Heart right ventricle (tissue), 16 donors: ENCODE results near the gene BRD4. TPM values are rescaled to one million over a fixed set of nuclear protein-coding genes. Genes with fewer than 3 reads are reported as not detected.

Experiments used
- ATAC-seq, 8 donors: fragments of 200-7000 bp; cut with Tn5 transposase; one replicate each; pipeline ENCODE4 v1.9.1; 2020; ENCODE audit warnings: mild to moderate bottlenecking in 8 of 8, moderate library complexity in 8 of 8, moderate number of reproducible peaks in 1 of 8
- DNase-seq, 2 donors: peaks; one replicate each; pipeline ENCODE4 v3.0.0-alpha.2; 2020
- H3K27ac ChIP-seq, 10 donors: fragments of 200-600 bp; sonication (generic) in 2 of 10; one replicate each; pipeline versions ENCODE4 v1.5.0 to v1.8.0; 2020 to 2022; ENCODE audit warnings: mild to moderate bottlenecking in 3 of 10
- H3K27me3 ChIP-seq, 7 donors: fragments of 200-600 bp; one replicate each; pipeline ENCODE4 v1.8.0; 2021 to 2022; ENCODE audit warnings: mild to moderate bottlenecking in 2 of 7
- H3K36me3 ChIP-seq, 9 donors: fragments of 200-600 bp; sonication (generic) in 1 of 9; one replicate each; pipeline versions ENCODE4 v1.5.0 to v1.8.0; 2020 to 2022; ENCODE audit warnings: mild to moderate bottlenecking in 2 of 9
- H3K4me1 ChIP-seq, 9 donors: fragments of 200-600 bp; sonication (generic) in 1 of 9; one replicate each; pipeline versions ENCODE4 v1.5.0 to v1.8.0; 2020 to 2022; ENCODE audit warnings: mild to moderate bottlenecking in 4 of 9
- H3K4me3 ChIP-seq, 10 donors: fragments of 200-600 bp; sonication (generic) in 2 of 10; one replicate each; pipeline versions ENCODE4 v1.5.0 to v1.8.0; 2020 to 2022; ENCODE audit warnings: mild to moderate bottlenecking in 7 of 10, moderate library complexity in 2 of 10
- H3K9me3 ChIP-seq, 11 donors: fragments of 200-600 bp in 10 of 11; sonication (generic) in 2 of 11; one replicate each; pipeline versions ENCODE4 v1.5.0 to v1.8.0; 2013 to 2022; ENCODE audit warnings: mild to moderate bottlenecking in 2 of 11, control low read depth in 1 of 11, moderate library complexity in 1 of 11
- WGBS, 2 donors: extraction: QIAGEN DNeasy Blood & Tissue Kit; methylation state at CpG; one replicate each; pipeline ENCODE4 v1.1.7; 2013; ENCODE audit warnings: inconsistent platforms in 1 of 2; 5-methylcytosine and 5-hydroxymethylcytosine counted together
- intact Hi-C, 10 donors: fragments of 100-400 bp; cut with DNase I; formaldehyde crosslinking; loops; one replicate each; pipeline versions ENCODE4 v1.11.1 to v1.14.2; 2022
- polyA plus RNA-seq, 2 donors: library from polyadenylated mRNA; stranded (reverse); fragments of 200-250 nt; gene quantifications; one replicate each; pipeline ENCODE4 v1.2.3, GENCODE V29; 2013
- total RNA-seq, 10 donors: library from RNA; stranded (reverse); fragmentation: NEBNext Ultra II Directional in 3 of 10; extraction: Animal tissue kit (Norgen Biotek cat#: 25700) in 3 of 10; gene quantifications; one replicate each; pipeline versions ENCODE4 v1.2.1 to v1.2.4, GENCODE V29; 2021 to 2023
- TF ChIP-seq, protein P1 (sequence below), 9 donors: fragments of 200-600 bp; sonication (generic) in 2 of 9; IDR thresholded peaks; one replicate each; pipeline versions ENCODE4 v1.5.0 to v1.8.0; 2021 to 2022; ENCODE audit warnings: antibody characterized with exemption in 9 of 9, mild to moderate bottlenecking in 5 of 9, moderate library complexity in 1 of 9
- donor health status: Arrhythmogenic right ventricular cardiomyopathy.
- donor health status: ischemic (EF 13 %, LVEDD 7.1; RV severe dilation, severe dysfunction).
- donor health status: healthy with polysubstance abuse.
- donor health status: DM: no; HTN: yes; CAD: no.
- donor health status: DM: no; HTN: no; CAD: no.
- donor health status: ischemic (EF 25% LVEDD 6.9; RV normal size, moderate dysfunction).
- donor health status: ischemic (EF 25% LVEDD 5.7; RV mildly dilated, moderate dysfunction).
- donor health status: healthy.
- donor health status: DM: yes; HTN: yes; CAD: no.
- donor health status: Ischemic cardiomyopathy.
- donor health status: ischemic (EF 35%, LVEDD 5.7; RV mildly dilated, moderate dysfunction).
- donor health status: nonischemic (EF 11% LVEDD 7.7; RV severe dilation, severe dysfunction).
- donor health status: DM: yes; HTN: yes; CAD: no.
- donor health status: PGD.
- donor health status: ischemic (EF 29% LVEDD 5.4; RV normal size, mild dysfunction).
- donor health status: nonischemic (EF 23%, LVEDD 6.1; RV moderate dilation, normal function).

BRD4 gene
- total and polyA plus RNA-seq, 12 donors, result 31.2 to 85.1 (median 53.6) TPM

- TF ChIP-seq, protein P1, sequence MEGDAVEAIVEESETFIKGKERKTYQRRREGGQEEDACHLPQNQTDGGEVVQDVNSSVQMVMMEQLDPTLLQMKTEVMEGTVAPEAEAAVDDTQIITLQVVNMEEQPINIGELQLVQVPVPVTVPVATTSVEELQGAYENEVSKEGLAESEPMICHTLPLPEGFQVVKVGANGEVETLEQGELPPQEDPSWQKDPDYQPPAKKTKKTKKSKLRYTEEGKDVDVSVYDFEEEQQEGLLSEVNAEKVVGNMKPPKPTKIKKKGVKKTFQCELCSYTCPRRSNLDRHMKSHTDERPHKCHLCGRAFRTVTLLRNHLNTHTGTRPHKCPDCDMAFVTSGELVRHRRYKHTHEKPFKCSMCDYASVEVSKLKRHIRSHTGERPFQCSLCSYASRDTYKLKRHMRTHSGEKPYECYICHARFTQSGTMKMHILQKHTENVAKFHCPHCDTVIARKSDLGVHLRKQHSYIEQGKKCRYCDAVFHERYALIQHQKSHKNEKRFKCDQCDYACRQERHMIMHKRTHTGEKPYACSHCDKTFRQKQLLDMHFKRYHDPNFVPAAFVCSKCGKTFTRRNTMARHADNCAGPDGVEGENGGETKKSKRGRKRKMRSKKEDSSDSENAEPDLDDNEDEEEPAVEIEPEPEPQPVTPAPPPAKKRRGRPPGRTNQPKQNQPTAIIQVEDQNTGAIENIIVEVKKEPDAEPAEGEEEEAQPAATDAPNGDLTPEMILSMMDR (IDR thresholded peaks at IDR 0.05), result no peak
- ATAC-seq (no peak), DNase-seq (no peak)
- Histone ChIP-seq H3K4me1 (peaks cover 23 to 56% (median 51%) of the 10 kb centered on the region in 9 donors), H3K36me3 (peaks cover 15 to 100% (median 62%) of the 10 kb centered on the region in 9 donors), H3K27me3 (no peaks in the 10 kb centered on the region), H3K4me3 (no peak overlapping the region), H3K9me3 (no peaks in the 10 kb centered on the region), H3K27ac (peak overlapping the region in 7 of 10 donors; percentile 41 to 81 (median 68))
- WGBS, 2 donors, result 77 to 80% methylated on average over 13 of the region's 13 CpGs
- intact Hi-C loops, result loop anchor here (5.0 to 10.0 kb wide), 7 partner anchors 61 to 294 kb away; partner anchors contain the start of genes AKAP8 (in 3 of the 10) and BRD4 (in 3 of the 10)
These were observed 68.9 kb downstream of the BRD4 start for GRCh38 chr19:15263361-15263985.

GRCh38 chr19:15262011-15262410, 70.3 kb downstream of the BRD4 start:
- no peak for ATAC-seq
- intact Hi-C loops, result loop anchor here (5.0 to 10.0 kb wide), 7 partner anchors 63 to 295 kb away; partner anchors contain the start of genes AKAP8 (in 3 of the 10) and BRD4 (in 3 of the 10)
- WGBS, 2 donors, result 92% methylated on average over 4 of the region's 4 CpGs
- Histone ChIP-seq H3K4me1 (peaks cover 23 to 42% (median 36%) of the 10 kb centered on the region in 9 donors), H3K27ac (no peak overlapping the region), H3K36me3 (peaks cover 15 to 100% (median 70%) of the 10 kb centered on the region in 9 donors), H3K4me3 (no peak overlapping the region), H3K9me3 (no peaks in the 10 kb centered on the region), H3K27me3 (no peaks in the 10 kb centered on the region)
- no peak for DNase-seq
- TF ChIP-seq, protein P1 (IDR thresholded peaks at IDR 0.05), result no peak

- Histone ChIP-seq H3K4me3 (no peak overlapping the region), H3K4me1 (peaks cover 16 to 31% (median 26%) of the 10 kb centered on the region in 9 donors), H3K36me3 (peaks cover 18 to 100% (median 79%) of the 10 kb centered on the region in 9 donors), H3K27ac (no peak overlapping the region), H3K27me3 (no peaks in the 10 kb centered on the region), H3K9me3 (no peaks in the 10 kb centered on the region)
- intact Hi-C loops, result loop anchor here (5.0 to 10.0 kb wide), 7 partner anchors 64 to 296 kb away; partner anchors contain the start of genes AKAP8 (in 3 of the 10) and BRD4 (in 3 of the 10)
- WGBS, 2 donors, result 86 to 87% methylated on average over 8 of the region's 8 CpGs
- no peak for DNase-seq
- ATAC-seq, result no peak
- TF ChIP-seq, protein P1 (IDR thresholded peaks at IDR 0.05), result peak in 5 of 9 donors; percentile 11 to 38 (median 26)
These were observed 71.4 kb downstream of the BRD4 start for GRCh38 chr19:15260939-15261338.

GRCh38 chr19:15259907-15260306, 72.4 kb downstream of the BRD4 start:
- H3K4me1 ChIP-seq, result peaks cover 7 to 21% (median 15%) of the 10 kb centered on the region in 9 donors
- peaks cover 18 to 100% (median 86%) of the 10 kb centered on the region in 9 donors for H3K36me3 ChIP-seq
- no peaks in the 10 kb centered on the region for H3K27me3 ChIP-seq
- no peak overlapping the region for H3K4me3 ChIP-seq
- TF ChIP-seq, protein P1 (IDR thresholded peaks at IDR 0.05), result no peak
- H3K27ac ChIP-seq, result peak overlapping the region in 2 of 10 donors; percentile 6 to 9
- WGBS, 2 donors, result 82 to 83% methylated on average over 5 of the region's 5 CpGs
- H3K9me3 ChIP-seq, result no peaks in the 10 kb centered on the region
- ATAC-seq (no peak), DNase-seq (no peak)
- intact Hi-C loops, result loop anchor here (5.0 to 10.0 kb wide), 10 partner anchors 65 to 297 kb away; partner anchors contain the start of genes AKAP8 (in 3 of the 10), BRD4 (in 3 of the 10) and SYDE1 (in 2 of the 10)
